HepG2 (cell line): ENCODE results near the gene IL17RC. TPM values are rescaled to one million over a fixed set of nuclear protein-coding genes. Genes with fewer than 3 reads are reported as not detected.
A peak's percentile ranks its signal among the peaks of the same experiment; 100 is the strongest.

Experiments used
- ATAC-seq: fragments of 200-7000 bp; cut with Tn5 transposase; 3 replicates; pipeline ENCODE4 v1.9.1; 2020; ENCODE audit warnings: mild to moderate bottlenecking, moderate library complexity
- BruUV-seq: library from RNA; stranded (reverse); fragments of 400-500 nt; replicated peaks from 2 replicates; lab custom pipeline; 2021; lab: Mats Ljungman, UMichigan
- CTCF ChIA-PET: fragments of 300-600 bp; formaldehyde crosslinking; extraction: SDS; loops from one replicate; lab custom pipeline; 2021; ENCODE audit warnings: low total read pairs, inconsistent platforms, low intra/inter-chr PET ratio; lab: Yijun Ruan, JAX
- POLR2A ChIA-PET: fragments of 350-600 bp; sonication (Branson Sonifier 250); formaldehyde crosslinking; loops from one replicate; lab custom pipeline; 2020; ENCODE audit warnings: antibody characterized with exemption, inconsistent platforms; lab: Yijun Ruan, JAX
- DNase-seq: peaks from one replicate; pipeline ENCODE4 v3.0.0-alpha.2; 2015; ENCODE audit warnings: low spot score
- FAIRE-seq: peaks from 3 replicates; lab custom pipeline; 2011; peaks lifted over from hg19 to GRCh38; lab: Jason Lieb, UNC
- H2AFZ ChIP-seq: one replicate; pipeline ENCODE4 v1.6.1; 2011; ENCODE audit warnings: low read length, inconsistent platforms
- H3K27ac ChIP-seq: fragments of 300-600 bp; 3 replicates; pipeline ENCODE4 v1.8.0; 2011; ENCODE audit warnings: mixed run types, mild to moderate bottlenecking, mixed read lengths, low read length, inconsistent platforms; ENCODE audit not compliant: insufficient read depth; ENCODE audit errors: extremely low read length
- H3K27me3 ChIP-seq, 2 experiments: fragments of 200-600 bp in 1 of 2; 2 replicates in 1 of 2; 3 replicates in 1 of 2; pipeline versions ENCODE4 v1.6.0 to v1.8.0; 2011; ENCODE audit warnings: low read length in 2 of 2, mild to moderate bottlenecking in 2 of 2, moderate library complexity in 2 of 2, inconsistent platforms in 1 of 2; ENCODE audit not compliant: insufficient read depth in 2 of 2, control insufficient read depth in 1 of 2
- H3K36me3 ChIP-seq, 2 experiments: fragments of 200-600 bp in 1 of 2; replicated peaks in 1 of 2; 2 replicates in 1 of 2; 3 replicates in 1 of 2; pipeline versions ENCODE4 v1.5.1 to v1.8.0; 2011; ENCODE audit warnings: low read length in 2 of 2, inconsistent platforms in 1 of 2; ENCODE audit not compliant: insufficient read depth in 2 of 2, control insufficient read depth in 1 of 2
- H3K4me1 ChIP-seq: 2 replicates; pipeline ENCODE4 v1.5.1; 2012; ENCODE audit warnings: low read length, inconsistent platforms; ENCODE audit not compliant: insufficient read depth
- H3K4me2 ChIP-seq: 2 replicates; pipeline ENCODE4 v1.6.0; 2011; ENCODE audit warnings: low read depth, low read length, inconsistent platforms
- H3K4me3 ChIP-seq, 3 experiments: fragments of 200-600 bp in 1 of 3; sonication (generic), shearing (Covaris generic) in 1 of 3; replicated peaks in 1 of 3; 2 replicates each; pipeline ENCODE4 v1.5.1; 2011 to 2016; ENCODE audit warnings: low read length in 3 of 3, inconsistent platforms in 2 of 3, low read depth in 2 of 3, mild to moderate bottlenecking in 2 of 3, control low read depth in 1 of 3, mixed read lengths in 1 of 3; ENCODE audit not compliant: insufficient read depth in 1 of 3
- H3K79me2 ChIP-seq: one replicate; pipeline ENCODE4 v1.6.1; 2011; ENCODE audit warnings: low read length, inconsistent platforms; ENCODE audit not compliant: insufficient read depth
- H3K9ac ChIP-seq: 2 replicates; pipeline ENCODE4 v1.6.0; 2011; ENCODE audit warnings: mild to moderate bottlenecking, low read depth, low read length, inconsistent platforms; ENCODE audit not compliant: insufficient read depth
- H3K9me3 ChIP-seq: 2 replicates; pipeline ENCODE4 v1.5.1; 2012; ENCODE audit warnings: mild to moderate bottlenecking, low read length
- H4K20me1 ChIP-seq: 2 replicates; pipeline ENCODE4 v1.6.0; 2011; ENCODE audit warnings: inconsistent platforms, mild to moderate bottlenecking, low read length, moderate library complexity; ENCODE audit not compliant: insufficient read depth
- ATF3 ChIP-seq: sonication (generic); formaldehyde crosslinking; IDR thresholded peaks from 2 replicates; pipeline ENCODE4 v1.4.0; 2020; ENCODE audit warnings: missing genetic modification reagents
- CERS6 ChIP-seq: sonication (generic); formaldehyde crosslinking; IDR thresholded peaks from 2 replicates; pipeline ENCODE4 v1.5.0; 2020; ENCODE audit warnings: missing genetic modification reagents
- CREB3 ChIP-seq: sonication (generic); formaldehyde crosslinking; IDR thresholded peaks from 2 replicates; pipeline ENCODE4 v1.5.0; 2020; ENCODE audit warnings: missing genetic modification reagents
- GFI1 ChIP-seq: sonication (generic); formaldehyde crosslinking; IDR thresholded peaks from 2 replicates; pipeline ENCODE4 v1.5.0; 2020; ENCODE audit warnings: missing genetic modification reagents, mild to moderate bottlenecking, borderline replicate concordance
- HNF1B ChIP-seq: sonication (generic); formaldehyde crosslinking; IDR thresholded peaks from 2 replicates; pipeline ENCODE4 v1.5.1; 2020; ENCODE audit warnings: mild to moderate bottlenecking, moderate library complexity, missing genetic modification reagents
- MYC ChIP-seq: sonication (generic); formaldehyde crosslinking; IDR thresholded peaks from 2 replicates; pipeline ENCODE4 v1.9.0; 2021; ENCODE audit warnings: missing genetic modification reagents, borderline replicate concordance
- NKX3-1 ChIP-seq: sonication (generic); formaldehyde crosslinking; IDR thresholded peaks from 2 replicates; pipeline ENCODE4 v1.5.0; 2020; ENCODE audit warnings: missing genetic modification reagents
- POGZ ChIP-seq: sonication (generic); formaldehyde crosslinking; IDR thresholded peaks from 2 replicates; pipeline ENCODE4 v1.4.0; 2020; ENCODE audit warnings: mild to moderate bottlenecking, missing genetic modification reagents
- SRSF4 ChIP-seq: fragments of 200-400 bp; formaldehyde crosslinking; IDR thresholded peaks from one replicate; pipeline ENCODE4 v1.6.1; 2018; ENCODE audit warnings: mild to moderate bottlenecking, low read depth, low read length, moderate library complexity; ENCODE audit not compliant: poor library complexity, severe bottlenecking
- ZBTB20 ChIP-seq: sonication (generic); formaldehyde crosslinking; IDR thresholded peaks from 2 replicates; pipeline ENCODE4 v1.8.1; 2023; ENCODE audit warnings: missing genetic modification reagents, low read depth, mild to moderate bottlenecking, borderline replicate concordance
- ZNF142 ChIP-seq: sonication (generic); formaldehyde crosslinking; IDR thresholded peaks from 2 replicates; pipeline ENCODE4 v1.4.0; 2020; ENCODE audit warnings: missing genetic modification reagents
- ZNF446 ChIP-seq: sonication (generic); formaldehyde crosslinking; IDR thresholded peaks from 2 replicates; pipeline ENCODE4 v1.5.0; 2020; ENCODE audit warnings: mild to moderate bottlenecking, missing genetic modification reagents
- WGBS: methylation state at CpG from one replicate; pipeline ENCODE4 v1.1.6; 2017; ENCODE audit warnings: low lambda C conversion rate; 5-methylcytosine and 5-hydroxymethylcytosine counted together
- in situ Hi-C: cut with HindIII; loops from 2 replicates; pipeline ENCODE4 v1.10.0; 2017; ENCODE audit warnings: low pct_unique_long_range_greater_than_20kb; ENCODE audit not compliant: extremely low pct_ligation_motif_present
- intact Hi-C: fragments of 100-400 bp; cut with micrococcal nuclease; formaldehyde crosslinking; loops from one replicate; pipeline ENCODE4 v1.10.0; 2022; ENCODE audit not compliant: unreplicated experiment
- polyA plus RNA-seq, 8 experiments: library from polyadenylated mRNA; depleted of rRNA in 3 of 8; stranded (reverse) in 7 of 8; unstranded in 1 of 8; fragments of >200 nt; fragmentation: Illumina TruSeq in 4 of 8; extraction: Trizol in 4 of 8; gene quantifications; 2 replicates each; pipeline versions ENCODE4 v1.2.1 to v1.2.3, GENCODE V29; 2011 to 2016; ENCODE audit warnings: low read depth in 4 of 8, missing spikeins in 1 of 8, mixed read lengths in 1 of 8; ENCODE audit not compliant: insufficient read depth in 1 of 8
- total RNA-seq, 5 experiments: library from RNA; depleted of rRNA; stranded (reverse); fragments of >200 nt; fragmentation: Illumina TruSeq; extraction: Trizol; gene quantifications; 2 replicates each; pipeline ENCODE4 v1.2.3, GENCODE V29; 2016; ENCODE audit warnings: low read depth in 1 of 5

The IL17RC gene
- total and polyA plus RNA-seq, 2 of the 13 experiments (the other 11 are each of a cell fraction or from before 2014, with no cell fraction given), result 20.7 to 24.0 TPM

- H3K9me3 ChIP-seq, result no peaks in the 10 kb centered on the region
- H3K36me3 ChIP-seq, result peaks cover 3 to 9% of the 10 kb centered on the region in 2 experiments; a peak in 3 of 5 replicates
- H3K4me1 ChIP-seq, result peaks cover 38% of the 10 kb centered on the region
- no peaks in the 10 kb centered on the region for H3K27me3 ChIP-seq
- H3K27ac ChIP-seq, result peak overlapping the region; percentile 71
- 21% methylated on average over 6 of the region's 7 CpGs for WGBS
- peak overlapping the region; percentile 55 to 86 (median 83) for H3K4me3 ChIP-seq
- FAIRE-seq (no peak), DNase-seq (no peak), ATAC-seq (peak; percentile 7)
- peak overlapping the region; percentile 100 for H3K4me2 ChIP-seq
- CTCF ChIA-PET, result interaction anchor here (2.1 kb wide), 1 partner anchor 54 kb away, joined by 14 read pairs; no protein-coding TSS in a partner anchor
- no peaks in the 10 kb centered on the region for H4K20me1 ChIP-seq
- POLR2A ChIA-PET, result interaction anchor here (0.7 to 9.0 kb wide), 20 partner anchors 9 to 332 kb away, joined by 3 to 298 read pairs (median 4); partner anchors contain the start of genes ARPC4, CAMK1, CIDEC and CRELD1
- in situ Hi-C loops, result no loop called here
- BruUV-seq, result TSS peak; percentile 33
- H3K79me2 ChIP-seq, result peaks cover 3% of the 10 kb centered on the region
- peak overlapping the region; percentile 80 for H3K9ac ChIP-seq
- no peak overlapping the region for H2AFZ ChIP-seq
- intact Hi-C loops, result loop anchor here (5.0 kb wide), 1 partner anchor 39 kb away; no protein-coding TSS in a partner anchor
- TF ChIP-seq ZNF446 (CRISPR knock-in tag) (no peak), POGZ (CRISPR knock-in tag) (0 out of 2 replicates have a peak, but pooled peaks have one; percentile 8), ZBTB20 (CRISPR knock-in tag) (no peak), MYC (CRISPR knock-in tag) (peak; percentile 42; the same call in 1 of the 2 replicates), ATF3 (no peak), GFI1 (CRISPR knock-in tag) (no peak), CREB3 (CRISPR knock-in tag) (peak; percentile 43; the same call in 1 of the 2 replicates), HNF1B (no peak), ZNF142 (0 out of 2 replicates have a peak, but pooled peaks have one; percentile 38), SRSF4 (no peak), NKX3-1 (CRISPR knock-in tag) (0 out of 2 replicates have a peak, but pooled peaks have one; percentile 16), CERS6 (CRISPR knock-in tag) (no peak)
These were observed 558 bp upstream of the IL17RC start for GRCh38 chr3:9916346-9916733.
